Endothelial cell of umbilical vein (primary cell): ENCODE measurements around the gene CDC20B. TPM values are rescaled to one million over a fixed set of nuclear protein-coding genes. Genes with fewer than 3 reads are reported as not detected.
A peak's percentile ranks its signal among the peaks of the same experiment; 100 is the strongest.

Experiments
- BruUV-seq: library from RNA; stranded (reverse); fragments of 400-500 nt; replicated peaks from 2 replicates; lab custom pipeline; 2021; lab: Mats Ljungman, UMichigan
- CTCF ChIA-PET: fragments of 300-600, 350-600 bp; sonication (Branson Sonifier 250); formaldehyde crosslinking; loops from one replicate; lab custom pipeline; 2021; ENCODE audit warnings: antibody characterized with exemption, inconsistent platforms; lab: Charles Lee
- POLR2A ChIA-PET: fragments of 300-600, 350-600 bp; sonication (Branson Sonifier 250); formaldehyde crosslinking; loops from one replicate; lab custom pipeline; 2021; ENCODE audit warnings: antibody characterized with exemption, inconsistent platforms; lab: Charles Lee
- DNase-seq: peaks from one replicate; pipeline ENCODE4 v3.0.0-alpha.2; 2011; ENCODE audit warnings: low read depth, low spot score
- FAIRE-seq: peaks from 2 replicates; lab custom pipeline; 2011; peaks lifted over from hg19 to GRCh38; lab: Jason Lieb, UNC
- H2AFZ ChIP-seq: 2 replicates; pipeline ENCODE4 v1.6.0; 2012; ENCODE audit warnings: low read depth, low read length, control low read depth, inconsistent platforms
- H3K27ac ChIP-seq: 2 replicates; pipeline ENCODE4 v1.5.1; 2011; ENCODE audit warnings: low read depth, mild to moderate bottlenecking, control low read depth, low read length, moderate library complexity; ENCODE audit not compliant: insufficient read depth
- H3K27me3 ChIP-seq, 2 experiments: 2 replicates each; pipeline versions ENCODE4 v1.6.0 to v1.6.1; 2011; ENCODE audit warnings: low read length in 2 of 2, mixed read lengths in 1 of 2; ENCODE audit not compliant: control insufficient read depth in 2 of 2, insufficient read depth in 2 of 2
- H3K36me3 ChIP-seq, 2 experiments: 2 replicates in 1 of 2; 3 replicates in 1 of 2; pipeline ENCODE4 v1.5.1; 2011; ENCODE audit warnings: low read length in 2 of 2, mild to moderate bottlenecking in 1 of 2, moderate library complexity in 1 of 2; ENCODE audit not compliant: control insufficient read depth in 2 of 2, insufficient read depth in 2 of 2; ENCODE audit errors: extremely low read depth in 1 of 2
- H3K4me1 ChIP-seq: 3 replicates; pipeline ENCODE4 v1.5.1; 2011; ENCODE audit warnings: mild to moderate bottlenecking, low read length; ENCODE audit not compliant: control insufficient read depth, insufficient read depth; ENCODE audit errors: extremely low read depth
- H3K4me2 ChIP-seq: 2 replicates; pipeline ENCODE4 v1.6.1; 2011; ENCODE audit warnings: low read length, control low read depth, mixed read lengths; ENCODE audit not compliant: insufficient read depth
- H3K4me3 ChIP-seq, 3 experiments: fragments of 200-600 bp in 1 of 3; sonication (generic), shearing (Covaris generic) in 1 of 3; replicated peaks in 1 of 3; 2 replicates each; pipeline ENCODE4 v1.5.1; 2011 to 2016; ENCODE audit warnings: control low read depth in 3 of 3, low read length in 3 of 3, mild to moderate bottlenecking in 2 of 3, inconsistent platforms in 1 of 3, low read depth in 1 of 3, moderate library complexity in 1 of 3; ENCODE audit not compliant: insufficient read depth in 1 of 3
- H3K79me2 ChIP-seq: 2 replicates; pipeline ENCODE4 v1.6.0; 2012; ENCODE audit warnings: low read length, inconsistent platforms; ENCODE audit not compliant: control insufficient read depth, insufficient read depth
- H3K9ac ChIP-seq: replicated peaks from 2 replicates; pipeline ENCODE3; 2011; ENCODE audit warnings: low read length, control low read depth; ENCODE audit not compliant: insufficient read depth; ENCODE audit errors: extremely low read depth
- H3K9me1 ChIP-seq: replicated peaks from 3 replicates; pipeline ENCODE4 v1.6.0; 2011; ENCODE audit warnings: mild to moderate bottlenecking, low read length; ENCODE audit not compliant: control insufficient read depth, insufficient read depth; ENCODE audit errors: extremely low read depth
- H3K9me3 ChIP-seq: replicated peaks from 2 replicates; pipeline ENCODE4 v1.5.1; 2012; ENCODE audit warnings: low read length, inconsistent platforms; ENCODE audit not compliant: control insufficient read depth, insufficient read depth
- H4K20me1 ChIP-seq: replicated peaks from 2 replicates; pipeline ENCODE3; 2011; ENCODE audit warnings: mild to moderate bottlenecking, low read length; ENCODE audit not compliant: control insufficient read depth, insufficient read depth; ENCODE audit errors: extremely low read depth
- EZH2 ChIP-seq: IDR thresholded peaks from 2 replicates; pipeline ENCODE4 v1.6.1; 2012; ENCODE audit warnings: borderline replicate concordance, low read depth, mild to moderate bottlenecking, moderate library complexity, low read length, inconsistent platforms; ENCODE audit not compliant: severe bottlenecking
- FOS ChIP-seq: IDR thresholded peaks from 2 replicates; pipeline ENCODE4 v1.6.1; 2011; ENCODE audit warnings: mild to moderate bottlenecking, low read length, moderate library complexity, borderline replicate concordance; ENCODE audit not compliant: insufficient read depth
- GATA2 ChIP-seq: IDR thresholded peaks from 2 replicates; pipeline ENCODE4 v1.7.0; 2011; ENCODE audit warnings: low read depth, mild to moderate bottlenecking, moderate library complexity, mixed read lengths, low read length; ENCODE audit not compliant: insufficient read length, insufficient read depth
- JUN ChIP-seq: IDR thresholded peaks from 2 replicates; pipeline ENCODE4 v1.6.1; 2011; ENCODE audit warnings: borderline replicate concordance, low read depth; ENCODE audit not compliant: insufficient read length, insufficient read depth
- POLR2AphosphoS5 ChIP-seq: IDR thresholded peaks from 2 replicates; pipeline ENCODE4 v1.6.1; 2012; ENCODE audit warnings: low read depth, mild to moderate bottlenecking, control low read depth, low read length, moderate library complexity; ENCODE audit not compliant: insufficient read depth
- dilution Hi-C: fragments of 300-500 bp; cut with MboI; formaldehyde crosslinking; loops from one replicate; pipeline ENCODE4 v1.15.0; 2019; ENCODE audit warnings: low sequenced_read_pairs; ENCODE audit not compliant: extremely low pct_ligation_motif_present
- intact Hi-C: fragments of 100-400 bp; cut with micrococcal nuclease; formaldehyde crosslinking; loops from one replicate; pipeline ENCODE4 v1.10.0; 2022
- polyA plus RNA-seq, 4 experiments: library from polyadenylated mRNA; depleted of rRNA in 3 of 4; stranded (reverse) in 3 of 4; unstranded in 1 of 4; fragments of >200 nt; gene quantifications; 2 replicates each; pipeline versions ENCODE4 v1.2.1 to v1.2.3, GENCODE V29; 2011 to 2012; ENCODE audit warnings: missing spikeins in 1 of 4
- total RNA-seq: library from RNA; stranded (reverse); gene quantifications from 2 replicates; pipeline ENCODE4 v1.2.3, GENCODE V29; 2021

The CDC20B gene
- total and polyA plus RNA-seq, 2 donors (not counting 3 experiments of a cell fraction or from before 2014, with no cell fraction given): 0.22 TPM

DNA sequence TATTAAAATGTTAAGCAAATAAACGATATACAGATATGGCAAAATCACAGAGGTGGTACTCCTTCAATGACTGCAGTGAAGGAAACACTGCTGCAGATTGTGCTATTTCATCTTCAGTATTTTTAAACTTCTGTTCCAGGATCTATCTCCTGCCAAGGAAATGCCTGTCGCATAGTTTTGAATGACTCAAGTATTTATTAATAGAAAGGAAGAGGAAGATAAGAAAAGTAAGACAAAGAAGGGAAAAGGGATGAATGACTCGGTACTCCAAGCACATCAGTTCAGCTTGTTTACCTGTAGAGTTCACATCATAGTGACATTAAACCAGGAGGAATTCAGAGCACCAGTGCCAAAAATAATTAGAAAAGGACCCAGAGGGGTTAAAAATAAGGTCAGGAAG is 18.1 kb downstream of the CDC20B start:
- DNase-seq: peak; percentile 93
- TF ChIP-seq FOS (peak; percentile 94), POLR2AphosphoS5 (peak; percentile 81), GATA2 (peak; percentile 90), EZH2 (no peak), JUN (peak; percentile 98)
- no peaks in the 10 kb centered on the region for H3K27me3 ChIP-seq
- FAIRE-seq: peak; percentile 92
- ChIA-PET POLR2A (no interaction called here), CTCF (interaction anchor here (0.9 to 1.0 kb wide), 2 partner anchors 169 to 249 kb away, joined by 3 to 4 read pairs; partner anchors contain the start of gene ESM1)
- peak overlapping the region; percentile 85 for H3K27ac ChIP-seq
- peaks cover 61% of the 10 kb centered on the region for H3K4me1 ChIP-seq
- no peaks in the 10 kb centered on the region for H3K9me3 ChIP-seq
- no peaks in the 10 kb centered on the region for H3K79me2 ChIP-seq
- intact Hi-C loops: loop anchor here (1.0 kb wide), 4 partner anchors 170 to 348 kb away; partner anchors contain the start of gene ESM1
- H3K4me3 ChIP-seq: no peak overlapping the region
- no peaks in the 10 kb centered on the region for H3K36me3 ChIP-seq
- H3K9ac ChIP-seq: peak overlapping the region; percentile 49
- H3K4me2 ChIP-seq: peak overlapping the region; percentile 55
- no peaks in the 10 kb centered on the region for H3K9me1 ChIP-seq
- H4K20me1 ChIP-seq: no peaks in the 10 kb centered on the region
- no TSS peak for BruUV-seq
- dilution Hi-C loops: no loop called here
- H2AFZ ChIP-seq: no peak overlapping the region
